DOHH2 (cell line): ENCODE results near the gene ATAD3C.
"Not testable (repeated sequence)": the region's sequence is repeated elsewhere in the genome, so short reads cannot be mapped to it uniquely, and the experiment has no call there.

Experiments used
- EZH2phosphoT487 ChIP-seq: fragments of 200-600 bp; sonication (generic); IDR thresholded peaks from 2 replicates; pipeline ENCODE4 v1.6.1; 2017; ENCODE audit warnings: borderline replicate concordance, mild to moderate bottlenecking, antibody characterized with exemption, low read length, moderate library complexity, mixed read lengths
- TF ChIP-seq, protein P1 (sequence below): fragments of 200-600 bp; sonication (generic); IDR thresholded peaks from one replicate; pipeline ENCODE4 v1.5.1; 2014; ENCODE audit warnings: antibody characterized with exemption, mild to moderate bottlenecking, low read depth, low read length; ENCODE audit not compliant: poor library complexity, severe bottlenecking

DNA sequence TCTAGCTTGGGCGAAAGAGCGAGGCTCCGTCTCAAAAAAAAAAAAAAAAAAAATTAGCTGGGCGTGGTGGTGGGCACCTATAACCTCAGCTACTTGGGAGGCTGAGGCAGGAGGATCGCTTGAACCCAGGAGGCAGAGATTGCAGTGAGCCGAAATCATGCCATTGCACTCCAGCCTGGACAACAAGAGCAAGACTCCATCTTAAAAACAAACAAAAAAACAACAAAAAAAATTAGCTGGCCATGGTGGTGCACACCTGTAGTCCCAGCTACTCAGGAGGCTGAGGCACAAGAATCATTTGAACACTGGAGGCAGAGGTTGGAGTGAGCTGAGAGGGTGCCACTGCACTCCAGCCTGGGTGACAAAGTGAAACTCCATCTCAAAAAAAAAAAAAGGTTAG lies 20.5 kb upstream of the ATAD3C start:
- TF ChIP-seq, protein P1, sequence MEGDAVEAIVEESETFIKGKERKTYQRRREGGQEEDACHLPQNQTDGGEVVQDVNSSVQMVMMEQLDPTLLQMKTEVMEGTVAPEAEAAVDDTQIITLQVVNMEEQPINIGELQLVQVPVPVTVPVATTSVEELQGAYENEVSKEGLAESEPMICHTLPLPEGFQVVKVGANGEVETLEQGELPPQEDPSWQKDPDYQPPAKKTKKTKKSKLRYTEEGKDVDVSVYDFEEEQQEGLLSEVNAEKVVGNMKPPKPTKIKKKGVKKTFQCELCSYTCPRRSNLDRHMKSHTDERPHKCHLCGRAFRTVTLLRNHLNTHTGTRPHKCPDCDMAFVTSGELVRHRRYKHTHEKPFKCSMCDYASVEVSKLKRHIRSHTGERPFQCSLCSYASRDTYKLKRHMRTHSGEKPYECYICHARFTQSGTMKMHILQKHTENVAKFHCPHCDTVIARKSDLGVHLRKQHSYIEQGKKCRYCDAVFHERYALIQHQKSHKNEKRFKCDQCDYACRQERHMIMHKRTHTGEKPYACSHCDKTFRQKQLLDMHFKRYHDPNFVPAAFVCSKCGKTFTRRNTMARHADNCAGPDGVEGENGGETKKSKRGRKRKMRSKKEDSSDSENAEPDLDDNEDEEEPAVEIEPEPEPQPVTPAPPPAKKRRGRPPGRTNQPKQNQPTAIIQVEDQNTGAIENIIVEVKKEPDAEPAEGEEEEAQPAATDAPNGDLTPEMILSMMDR, result not testable (repeated sequence)
- not testable (repeated sequence) for TF ChIP-seq EZH2phosphoT487
